ENCODE measurements around the gene DNAJC6. TPM values are rescaled to one million over a fixed set of nuclear protein-coding genes. Genes with fewer than 3 reads are reported as not detected.

Gene DNAJC6
- total and polyA plus RNA-seq, 2 of the 13 experiments (the other 11 are each of a cell fraction or from before 2014, with no cell fraction given): 1.0 to 1.6 TPM

- TF ChIP-seq HNF1B (CRISPR knock-in tag; IDR thresholded peaks at IDR 0.05) (peak; percentile 17; the same call in 1 of the 2 replicates), ZC3H4 (CRISPR knock-in tag; IDR thresholded peaks at IDR 0.05; ENCODE audit: borderline replicate concordance) (no peak), FOXO4 (CRISPR knock-in tag; conservative IDR thresholded peaks at IDR 0.05) (0 out of 2 replicates have a peak, but pooled peaks have one; percentile 79), ZNF563 (CRISPR knock-in tag; IDR thresholded peaks at IDR 0.05) (peak; percentile 76; the same call in 1 of the 2 replicates), ZNF891 (CRISPR knock-in tag; IDR thresholded peaks at IDR 0.05) (peak; percentile 88; the same call in 1 of the 2 replicates), RFX3 (CRISPR knock-in tag; IDR thresholded peaks at IDR 0.05) (no peak), SAFB2 (CRISPR knock-in tag; IDR thresholded peaks at IDR 0.05; ENCODE audit: borderline replicate concordance, low read depth) (no peak), ZNF569 (CRISPR knock-in tag; IDR thresholded peaks at IDR 0.05; ENCODE audit: borderline replicate concordance) (no peak), HOXA3 (CRISPR knock-in tag; IDR thresholded peaks at IDR 0.05) (peak; percentile 47), IRX3 (CRISPR knock-in tag; IDR thresholded peaks at IDR 0.05; ENCODE audit: borderline replicate concordance, low read depth) (peak; percentile 47; the same call in 1 of the 2 replicates), TGIF2 (CRISPR knock-in tag; IDR thresholded peaks at IDR 0.05) (no peak)
- TF ChIP-seq, protein P1, sequence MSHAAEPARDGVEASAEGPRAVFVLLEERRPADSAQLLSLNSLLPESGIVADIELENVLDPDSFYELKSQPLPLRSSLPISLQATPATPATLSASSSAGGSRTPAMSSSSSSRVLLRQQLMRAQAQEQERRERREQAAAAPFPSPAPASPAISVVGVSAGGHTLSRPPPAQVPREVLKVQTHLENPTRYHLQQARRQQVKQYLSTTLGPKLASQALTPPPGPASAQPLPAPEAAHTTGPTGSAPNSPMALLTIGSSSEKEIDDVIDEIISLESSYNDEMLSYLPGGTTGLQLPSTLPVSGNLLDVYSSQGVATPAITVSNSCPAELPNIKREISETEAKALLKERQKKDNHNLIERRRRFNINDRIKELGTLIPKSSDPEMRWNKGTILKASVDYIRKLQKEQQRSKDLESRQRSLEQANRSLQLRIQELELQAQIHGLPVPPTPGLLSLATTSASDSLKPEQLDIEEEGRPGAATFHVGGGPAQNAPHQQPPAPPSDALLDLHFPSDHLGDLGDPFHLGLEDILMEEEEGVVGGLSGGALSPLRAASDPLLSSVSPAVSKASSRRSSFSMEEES (CRISPR knock-in tag; IDR thresholded peaks at IDR 0.05): 0 out of 2 replicates have a peak, but pooled peaks have one; percentile 30
- TF ChIP-seq, protein P2, sequence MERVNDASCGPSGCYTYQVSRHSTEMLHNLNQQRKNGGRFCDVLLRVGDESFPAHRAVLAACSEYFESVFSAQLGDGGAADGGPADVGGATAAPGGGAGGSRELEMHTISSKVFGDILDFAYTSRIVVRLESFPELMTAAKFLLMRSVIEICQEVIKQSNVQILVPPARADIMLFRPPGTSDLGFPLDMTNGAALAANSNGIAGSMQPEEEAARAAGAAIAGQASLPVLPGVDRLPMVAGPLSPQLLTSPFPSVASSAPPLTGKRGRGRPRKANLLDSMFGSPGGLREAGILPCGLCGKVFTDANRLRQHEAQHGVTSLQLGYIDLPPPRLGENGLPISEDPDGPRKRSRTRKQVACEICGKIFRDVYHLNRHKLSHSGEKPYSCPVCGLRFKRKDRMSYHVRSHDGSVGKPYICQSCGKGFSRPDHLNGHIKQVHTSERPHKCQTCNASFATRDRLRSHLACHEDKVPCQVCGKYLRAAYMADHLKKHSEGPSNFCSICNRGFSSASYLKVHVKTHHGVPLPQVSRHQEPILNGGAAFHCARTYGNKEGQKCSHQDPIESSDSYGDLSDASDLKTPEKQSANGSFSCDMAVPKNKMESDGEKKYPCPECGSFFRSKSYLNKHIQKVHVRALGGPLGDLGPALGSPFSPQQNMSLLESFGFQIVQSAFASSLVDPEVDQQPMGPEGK (CRISPR knock-in tag; IDR thresholded peaks at IDR 0.05): peak; percentile 46; the same call in 1 of the 2 replicates
- TF ChIP-seq, protein P3, sequence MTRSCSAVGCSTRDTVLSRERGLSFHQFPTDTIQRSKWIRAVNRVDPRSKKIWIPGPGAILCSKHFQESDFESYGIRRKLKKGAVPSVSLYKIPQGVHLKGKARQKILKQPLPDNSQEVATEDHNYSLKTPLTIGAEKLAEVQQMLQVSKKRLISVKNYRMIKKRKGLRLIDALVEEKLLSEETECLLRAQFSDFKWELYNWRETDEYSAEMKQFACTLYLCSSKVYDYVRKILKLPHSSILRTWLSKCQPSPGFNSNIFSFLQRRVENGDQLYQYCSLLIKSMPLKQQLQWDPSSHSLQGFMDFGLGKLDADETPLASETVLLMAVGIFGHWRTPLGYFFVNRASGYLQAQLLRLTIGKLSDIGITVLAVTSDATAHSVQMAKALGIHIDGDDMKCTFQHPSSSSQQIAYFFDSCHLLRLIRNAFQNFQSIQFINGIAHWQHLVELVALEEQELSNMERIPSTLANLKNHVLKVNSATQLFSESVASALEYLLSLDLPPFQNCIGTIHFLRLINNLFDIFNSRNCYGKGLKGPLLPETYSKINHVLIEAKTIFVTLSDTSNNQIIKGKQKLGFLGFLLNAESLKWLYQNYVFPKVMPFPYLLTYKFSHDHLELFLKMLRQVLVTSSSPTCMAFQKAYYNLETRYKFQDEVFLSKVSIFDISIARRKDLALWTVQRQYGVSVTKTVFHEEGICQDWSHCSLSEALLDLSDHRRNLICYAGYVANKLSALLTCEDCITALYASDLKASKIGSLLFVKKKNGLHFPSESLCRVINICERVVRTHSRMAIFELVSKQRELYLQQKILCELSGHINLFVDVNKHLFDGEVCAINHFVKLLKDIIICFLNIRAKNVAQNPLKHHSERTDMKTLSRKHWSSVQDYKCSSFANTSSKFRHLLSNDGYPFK (CRISPR knock-in tag; IDR thresholded peaks at IDR 0.05; ENCODE audit: borderline replicate concordance): peak; percentile 43; the same call in 1 of the 2 replicates
Measured at GRCh38 chr1:65265651-65266351, 43.5 kb upstream of the DNAJC6 start (continued).
